HepG2 (cell line): ENCODE data around the gene IRAK4. TPM values are rescaled to one million over a fixed set of nuclear protein-coding genes. Genes with fewer than 3 reads are reported as not detected.

ENCODE experiments used
- EZH2 ChIP-seq: conservative IDR thresholded peaks from 2 replicates; pipeline ENCODE4 v1.6.1; 2012; ENCODE audit warnings: mild to moderate bottlenecking, low read depth, low read length, moderate library complexity
- FOXO1 ChIP-seq: sonication (generic); formaldehyde crosslinking; IDR thresholded peaks from 2 replicates; pipeline ENCODE4 v1.4.0; 2020; ENCODE audit warnings: missing genetic modification reagents
- FOXP4 ChIP-seq: sonication (generic); formaldehyde crosslinking; IDR thresholded peaks from 2 replicates; pipeline ENCODE4 v1.4.0; 2020; ENCODE audit warnings: missing genetic modification reagents
- GZF1 ChIP-seq: sonication (generic); formaldehyde crosslinking; IDR thresholded peaks from 2 replicates; pipeline ENCODE4 v1.5.1; 2020; ENCODE audit warnings: mild to moderate bottlenecking, missing genetic modification reagents
- HMG20B ChIP-seq: conservative IDR thresholded peaks from 2 replicates; pipeline ENCODE4 v1.6.1; 2016; ENCODE audit warnings: missing genetic modification reagents, missing compliant biosample characterization
- NFIB ChIP-seq: sonication (generic); formaldehyde crosslinking; IDR thresholded peaks from 2 replicates; pipeline ENCODE4 v1.9.0; 2021; ENCODE audit warnings: missing genetic modification reagents, mild to moderate bottlenecking, borderline replicate concordance
- NR0B2 ChIP-seq: sonication (generic); formaldehyde crosslinking; IDR thresholded peaks from 2 replicates; pipeline ENCODE4 v1.4.0; 2020; ENCODE audit warnings: mild to moderate bottlenecking, missing genetic modification reagents
- ZNF350 ChIP-seq: sonication (generic); formaldehyde crosslinking; IDR thresholded peaks from 2 replicates; pipeline ENCODE4 v1.4.0; 2020; ENCODE audit warnings: mild to moderate bottlenecking, low read depth, missing genetic modification reagents, borderline replicate concordance
- polyA plus RNA-seq, 8 experiments: library from polyadenylated mRNA; depleted of rRNA in 3 of 8; stranded (reverse) in 7 of 8; unstranded in 1 of 8; fragments of >200 nt; fragmentation: Illumina TruSeq in 4 of 8; extraction: Trizol in 4 of 8; gene quantifications; 2 replicates each; pipeline versions ENCODE4 v1.2.1 to v1.2.3, GENCODE V29; 2011 to 2016; ENCODE audit warnings: low read depth in 4 of 8, missing spikeins in 1 of 8, mixed read lengths in 1 of 8; ENCODE audit not compliant: insufficient read depth in 1 of 8
- total RNA-seq, 5 experiments: library from RNA; depleted of rRNA; stranded (reverse); fragments of >200 nt; fragmentation: Illumina TruSeq; extraction: Trizol; gene quantifications; 2 replicates each; pipeline ENCODE4 v1.2.3, GENCODE V29; 2016; ENCODE audit warnings: low read depth in 1 of 5
- TF ChIP-seq, protein P1 (sequence below): sonication (generic); formaldehyde crosslinking; IDR thresholded peaks from 2 replicates; pipeline ENCODE4 v1.5.0; 2020; ENCODE audit warnings: mild to moderate bottlenecking, missing genetic modification reagents
- TF ChIP-seq, protein P2 (sequence below): sonication (generic); formaldehyde crosslinking; IDR thresholded peaks from 2 replicates; pipeline ENCODE4 v1.4.0; 2020; ENCODE audit warnings: missing genetic modification reagents
- TF ChIP-seq, protein P3 (sequence below): sonication (generic); formaldehyde crosslinking; IDR thresholded peaks from 2 replicates; pipeline ENCODE4 v1.8.1; 2023; ENCODE audit warnings: mild to moderate bottlenecking, missing genetic modification reagents, borderline replicate concordance
- TF ChIP-seq, protein P4 (sequence below): sonication (generic); formaldehyde crosslinking; IDR thresholded peaks from 2 replicates; pipeline ENCODE4 v1.4.0; 2020; ENCODE audit warnings: missing genetic modification reagents, borderline replicate concordance

Gene IRAK4
- total and polyA plus RNA-seq, 2 of the 13 experiments (the other 11 are each of a cell fraction or from before 2014, with no cell fraction given): 6.6 to 7.1 TPM

DNA sequence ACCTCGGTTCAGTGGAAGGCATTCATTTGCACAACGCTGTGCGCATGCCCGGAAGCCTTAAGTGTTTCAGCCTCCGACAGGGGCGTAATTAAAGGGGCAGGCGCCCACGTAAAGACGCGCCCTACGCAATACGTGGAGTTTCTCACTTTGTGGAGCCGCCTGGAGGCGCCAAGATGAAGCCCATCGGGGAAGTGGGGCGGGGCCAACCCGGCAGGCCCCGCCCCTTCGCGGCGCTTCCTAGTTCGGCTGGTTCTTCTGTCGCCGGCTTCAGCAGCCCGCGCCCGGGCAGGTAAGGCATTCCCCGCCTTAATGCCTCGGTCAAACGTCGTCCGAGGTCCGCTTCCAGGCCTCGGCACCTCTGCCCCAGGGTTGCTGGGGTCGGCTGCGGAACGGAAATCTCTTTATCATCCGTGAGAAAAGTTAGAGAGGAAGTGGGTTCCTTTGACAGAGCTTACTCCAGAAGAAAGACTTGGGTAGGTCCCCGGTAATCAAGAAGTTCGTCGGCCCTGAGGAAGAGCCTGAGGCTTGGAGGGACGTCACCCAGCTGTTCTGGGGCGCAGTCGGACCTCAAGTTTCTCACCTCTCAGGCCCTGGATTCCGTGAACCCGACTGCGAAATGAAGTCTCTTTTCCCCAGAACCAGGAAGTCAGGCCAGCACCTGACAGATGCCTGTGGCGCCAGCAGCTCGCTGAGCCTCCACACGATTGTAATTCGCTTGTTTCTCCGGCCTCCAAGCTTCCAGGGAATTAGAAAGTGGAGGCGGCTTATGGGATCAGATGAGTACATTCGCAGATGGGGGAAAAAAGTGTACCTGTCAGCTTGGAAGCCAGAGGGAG lies at the start of gene IRAK4, which contains the start of gene PUS7L (continued):
- TF ChIP-seq, protein P1, sequence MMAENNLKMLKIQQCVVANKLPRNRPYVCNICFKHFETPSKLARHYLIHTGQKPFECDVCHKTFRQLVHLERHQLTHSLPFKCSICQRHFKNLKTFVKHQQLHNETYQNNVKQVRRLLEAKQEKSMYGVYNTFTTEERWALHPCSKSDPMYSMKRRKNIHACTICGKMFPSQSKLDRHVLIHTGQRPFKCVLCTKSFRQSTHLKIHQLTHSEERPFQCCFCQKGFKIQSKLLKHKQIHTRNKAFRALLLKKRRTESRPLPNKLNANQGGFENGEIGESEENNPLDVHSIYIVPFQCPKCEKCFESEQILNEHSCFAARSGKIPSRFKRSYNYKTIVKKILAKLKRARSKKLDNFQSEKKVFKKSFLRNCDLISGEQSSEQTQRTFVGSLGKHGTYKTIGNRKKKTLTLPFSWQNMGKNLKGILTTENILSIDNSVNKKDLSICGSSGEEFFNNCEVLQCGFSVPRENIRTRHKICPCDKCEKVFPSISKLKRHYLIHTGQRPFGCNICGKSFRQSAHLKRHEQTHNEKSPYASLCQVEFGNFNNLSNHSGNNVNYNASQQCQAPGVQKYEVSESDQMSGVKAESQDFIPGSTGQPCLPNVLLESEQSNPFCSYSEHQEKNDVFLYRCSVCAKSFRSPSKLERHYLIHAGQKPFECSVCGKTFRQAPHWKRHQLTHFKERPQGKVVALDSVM (CRISPR knock-in tag): peak; percentile 80
- TF ChIP-seq NR0B2 (CRISPR knock-in tag) (no peak), FOXP4 (CRISPR knock-in tag) (no peak), HMG20B (CRISPR knock-in tag) (peak; percentile 36; the same call in 1 of the 2 replicates), GZF1 (CRISPR knock-in tag) (no peak), NFIB (CRISPR knock-in tag) (no peak), FOXO1 (no peak), ZNF350 (no peak; the same call in 1 of the 2 replicates), EZH2 (no peak)
- TF ChIP-seq, protein P2, sequence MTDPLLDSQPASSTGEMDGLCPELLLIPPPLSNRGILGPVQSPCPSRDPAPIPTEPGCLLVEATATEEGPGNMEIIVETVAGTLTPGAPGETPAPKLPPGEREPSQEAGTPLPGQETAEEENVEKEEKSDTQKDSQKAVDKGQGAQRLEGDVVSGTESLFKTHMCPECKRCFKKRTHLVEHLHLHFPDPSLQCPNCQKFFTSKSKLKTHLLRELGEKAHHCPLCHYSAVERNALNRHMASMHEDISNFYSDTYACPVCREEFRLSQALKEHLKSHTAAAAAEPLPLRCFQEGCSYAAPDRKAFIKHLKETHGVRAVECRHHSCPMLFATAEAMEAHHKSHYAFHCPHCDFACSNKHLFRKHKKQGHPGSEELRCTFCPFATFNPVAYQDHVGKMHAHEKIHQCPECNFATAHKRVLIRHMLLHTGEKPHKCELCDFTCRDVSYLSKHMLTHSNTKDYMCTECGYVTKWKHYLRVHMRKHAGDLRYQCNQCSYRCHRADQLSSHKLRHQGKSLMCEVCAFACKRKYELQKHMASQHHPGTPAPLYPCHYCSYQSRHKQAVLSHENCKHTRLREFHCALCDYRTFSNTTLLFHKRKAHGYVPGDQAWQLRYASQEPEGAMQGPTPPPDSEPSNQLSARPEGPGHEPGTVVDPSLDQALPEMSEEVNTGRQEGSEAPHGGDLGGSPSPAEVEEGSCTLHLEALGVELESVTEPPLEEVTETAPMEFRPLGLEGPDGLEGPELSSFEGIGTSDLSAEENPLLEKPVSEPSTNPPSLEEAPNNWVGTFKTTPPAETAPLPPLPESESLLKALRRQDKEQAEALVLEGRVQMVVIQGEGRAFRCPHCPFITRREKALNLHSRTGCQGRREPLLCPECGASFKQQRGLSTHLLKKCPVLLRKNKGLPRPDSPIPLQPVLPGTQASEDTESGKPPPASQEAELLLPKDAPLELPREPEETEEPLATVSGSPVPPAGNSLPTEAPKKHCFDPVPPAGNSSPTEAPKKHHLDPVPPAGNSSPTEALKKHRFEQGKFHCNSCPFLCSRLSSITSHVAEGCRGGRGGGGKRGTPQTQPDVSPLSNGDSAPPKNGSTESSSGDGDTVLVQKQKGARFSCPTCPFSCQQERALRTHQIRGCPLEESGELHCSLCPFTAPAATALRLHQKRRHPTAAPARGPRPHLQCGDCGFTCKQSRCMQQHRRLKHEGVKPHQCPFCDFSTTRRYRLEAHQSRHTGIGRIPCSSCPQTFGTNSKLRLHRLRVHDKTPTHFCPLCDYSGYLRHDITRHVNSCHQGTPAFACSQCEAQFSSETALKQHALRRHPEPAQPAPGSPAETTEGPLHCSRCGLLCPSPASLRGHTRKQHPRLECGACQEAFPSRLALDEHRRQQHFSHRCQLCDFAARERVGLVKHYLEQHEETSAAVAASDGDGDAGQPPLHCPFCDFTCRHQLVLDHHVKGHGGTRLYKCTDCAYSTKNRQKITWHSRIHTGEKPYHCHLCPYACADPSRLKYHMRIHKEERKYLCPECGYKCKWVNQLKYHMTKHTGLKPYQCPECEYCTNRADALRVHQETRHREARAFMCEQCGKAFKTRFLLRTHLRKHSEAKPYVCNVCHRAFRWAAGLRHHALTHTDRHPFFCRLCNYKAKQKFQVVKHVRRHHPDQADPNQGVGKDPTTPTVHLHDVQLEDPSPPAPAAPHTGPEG (CRISPR knock-in tag): no peak
- TF ChIP-seq, protein P3, sequence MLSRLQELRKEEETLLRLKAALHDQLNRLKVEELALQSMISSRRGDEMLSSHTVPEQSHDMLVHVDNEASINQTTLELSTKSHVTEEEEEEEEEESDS (CRISPR knock-in tag): no peak
- TF ChIP-seq, protein P4, sequence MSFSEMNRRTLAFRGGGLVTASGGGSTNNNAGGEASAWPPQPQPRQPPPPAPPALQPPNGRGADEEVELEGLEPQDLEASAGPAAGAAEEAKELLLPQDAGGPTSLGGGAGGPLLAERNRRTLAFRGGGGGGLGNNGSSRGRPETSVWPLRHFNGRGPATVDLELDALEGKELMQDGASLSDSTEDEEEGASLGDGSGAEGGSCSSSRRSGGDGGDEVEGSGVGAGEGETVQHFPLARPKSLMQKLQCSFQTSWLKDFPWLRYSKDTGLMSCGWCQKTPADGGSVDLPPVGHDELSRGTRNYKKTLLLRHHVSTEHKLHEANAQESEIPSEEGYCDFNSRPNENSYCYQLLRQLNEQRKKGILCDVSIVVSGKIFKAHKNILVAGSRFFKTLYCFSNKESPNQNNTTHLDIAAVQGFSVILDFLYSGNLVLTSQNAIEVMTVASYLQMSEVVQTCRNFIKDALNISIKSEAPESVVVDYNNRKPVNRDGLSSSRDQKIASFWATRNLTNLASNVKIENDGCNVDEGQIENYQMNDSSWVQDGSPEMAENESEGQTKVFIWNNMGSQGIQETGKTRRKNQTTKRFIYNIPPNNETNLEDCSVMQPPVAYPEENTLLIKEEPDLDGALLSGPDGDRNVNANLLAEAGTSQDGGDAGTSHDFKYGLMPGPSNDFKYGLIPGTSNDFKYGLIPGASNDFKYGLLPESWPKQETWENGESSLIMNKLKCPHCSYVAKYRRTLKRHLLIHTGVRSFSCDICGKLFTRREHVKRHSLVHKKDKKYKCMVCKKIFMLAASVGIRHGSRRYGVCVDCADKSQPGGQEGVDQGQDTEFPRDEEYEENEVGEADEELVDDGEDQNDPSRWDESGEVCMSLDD (CRISPR knock-in tag): no peak; the same call in 1 of the 2 replicates
